ENCODE measurements around the gene RFX2. TPM values are rescaled to one million over a fixed set of nuclear protein-coding genes. Genes with fewer than 3 reads are reported as not detected.

RFX2 gene
- total and polyA plus RNA-seq, 2 donors from 2014 or later, result 4.6 to 12.6 TPM

DNA sequence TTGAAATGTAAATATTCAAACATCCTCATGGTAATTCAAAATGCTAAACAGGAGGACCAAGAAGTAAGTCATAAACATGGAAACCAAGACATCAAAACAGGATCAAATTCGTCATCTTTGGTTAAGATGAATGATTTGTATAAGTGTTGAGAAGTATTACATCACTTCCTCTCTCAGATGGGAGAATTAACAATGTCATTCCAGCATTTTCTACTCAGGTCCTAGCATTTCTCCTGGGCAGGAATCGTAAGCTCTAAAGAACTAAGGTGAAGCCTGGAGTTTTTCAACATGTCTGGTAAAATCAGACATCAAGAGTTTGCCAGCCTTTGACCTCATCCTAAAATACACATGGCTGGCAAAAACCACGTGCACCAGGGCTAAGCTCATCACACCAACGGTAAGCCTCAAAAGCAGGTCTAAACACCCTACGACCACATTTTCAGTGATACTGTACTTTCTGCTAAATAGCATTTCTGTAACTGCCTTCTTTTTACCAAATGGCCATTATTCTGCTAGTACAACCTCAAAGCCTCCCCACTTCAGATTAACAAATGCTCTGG, 157.2 kb downstream of the RFX2 start:
- H3K9me3 ChIP-seq (ENCODE audit: control insufficient read depth in 2 of 3, insufficient read depth in 1 of 3, low read length in 3 of 3), result no peaks in the 10 kb centered on the region
- H3K27me3 ChIP-seq (ENCODE audit: control insufficient read depth, insufficient read depth, low read length), result no peaks in the 10 kb centered on the region
- H3K9ac ChIP-seq (ENCODE audit: low read length in 3 of 3), result no peak overlapping the region
- no peak for DNase-seq
- no peak overlapping the region for H3K4me3 ChIP-seq (ENCODE audit: low read length in 3 of 3)
- TF ChIP-seq, protein P1, sequence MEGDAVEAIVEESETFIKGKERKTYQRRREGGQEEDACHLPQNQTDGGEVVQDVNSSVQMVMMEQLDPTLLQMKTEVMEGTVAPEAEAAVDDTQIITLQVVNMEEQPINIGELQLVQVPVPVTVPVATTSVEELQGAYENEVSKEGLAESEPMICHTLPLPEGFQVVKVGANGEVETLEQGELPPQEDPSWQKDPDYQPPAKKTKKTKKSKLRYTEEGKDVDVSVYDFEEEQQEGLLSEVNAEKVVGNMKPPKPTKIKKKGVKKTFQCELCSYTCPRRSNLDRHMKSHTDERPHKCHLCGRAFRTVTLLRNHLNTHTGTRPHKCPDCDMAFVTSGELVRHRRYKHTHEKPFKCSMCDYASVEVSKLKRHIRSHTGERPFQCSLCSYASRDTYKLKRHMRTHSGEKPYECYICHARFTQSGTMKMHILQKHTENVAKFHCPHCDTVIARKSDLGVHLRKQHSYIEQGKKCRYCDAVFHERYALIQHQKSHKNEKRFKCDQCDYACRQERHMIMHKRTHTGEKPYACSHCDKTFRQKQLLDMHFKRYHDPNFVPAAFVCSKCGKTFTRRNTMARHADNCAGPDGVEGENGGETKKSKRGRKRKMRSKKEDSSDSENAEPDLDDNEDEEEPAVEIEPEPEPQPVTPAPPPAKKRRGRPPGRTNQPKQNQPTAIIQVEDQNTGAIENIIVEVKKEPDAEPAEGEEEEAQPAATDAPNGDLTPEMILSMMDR (IDR thresholded peaks at IDR 0.05; ENCODE audit: borderline replicate concordance, extremely low read depth, insufficient read depth), result no peak
- no peak overlapping the region for H3K27ac ChIP-seq (ENCODE audit: low read depth in 2 of 2, low read length in 2 of 2)
- no peak for FAIRE-seq
- H3K4me1 ChIP-seq (ENCODE audit: control insufficient read depth in 2 of 3, insufficient read depth in 2 of 3, low read depth in 1 of 3, low read length in 3 of 3), result peaks cover 11 to 38% (median 29%) of the 10 kb centered on the region in 3 donors
- intact Hi-C loops (cut with DNase I), result no loop called here
- H3K36me3 ChIP-seq (ENCODE audit: control insufficient read depth in 2 of 3, insufficient read depth in 3 of 3, low read length in 3 of 3), result no peaks in the 10 kb centered on the region

DNA sequence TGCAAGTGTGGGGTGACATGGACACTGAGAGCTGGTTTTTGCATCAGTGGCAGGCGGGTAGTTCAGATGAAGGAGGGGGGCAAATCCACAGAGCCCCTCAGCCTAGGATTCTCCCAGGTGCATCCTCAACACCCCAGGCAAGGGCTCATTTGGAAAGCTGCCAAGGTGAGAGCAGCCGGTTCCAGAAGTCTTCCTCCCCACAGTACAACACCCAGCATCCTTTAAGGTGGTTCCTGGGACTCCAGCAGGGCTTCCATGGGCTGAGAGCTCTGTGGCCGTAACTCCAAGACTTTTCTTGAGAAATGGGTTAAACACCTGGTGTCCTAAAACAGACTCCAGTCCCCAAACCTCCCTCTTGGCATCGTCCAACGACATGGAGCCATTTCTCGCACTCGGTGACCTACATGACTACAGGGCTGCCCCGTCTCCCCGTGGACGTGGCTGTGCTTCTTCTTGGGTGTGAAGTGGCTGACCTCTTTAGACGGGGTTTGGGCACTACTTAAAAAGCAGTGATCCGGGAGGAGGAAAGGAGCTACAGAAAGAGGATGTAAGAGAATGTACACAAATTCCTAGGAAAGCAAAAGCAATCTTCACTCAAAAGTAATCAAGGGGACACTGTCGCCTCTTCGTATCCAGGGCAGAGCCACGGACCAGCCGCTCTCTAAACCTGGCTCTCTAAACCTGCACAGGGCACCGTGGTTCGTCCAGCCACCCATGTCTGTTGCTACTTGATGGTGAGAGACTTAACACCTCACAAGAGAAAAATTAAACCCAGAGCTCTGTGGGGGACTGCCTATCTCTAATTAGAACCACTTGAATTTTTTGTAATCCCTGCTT, 157.9 kb downstream of the RFX2 start:
- no peaks in the 10 kb centered on the region for H3K9me3 ChIP-seq (ENCODE audit: control insufficient read depth in 2 of 3, insufficient read depth in 1 of 3, low read length in 3 of 3)
- intact Hi-C loops (cut with DNase I), result no loop called here
- H3K36me3 ChIP-seq (ENCODE audit: control insufficient read depth in 2 of 3, insufficient read depth in 3 of 3, low read length in 3 of 3), result no peaks in the 10 kb centered on the region
- H3K4me1 ChIP-seq (ENCODE audit: control insufficient read depth in 2 of 3, insufficient read depth in 2 of 3, low read depth in 1 of 3, low read length in 3 of 3), result peaks cover 11 to 38% (median 32%) of the 10 kb centered on the region in 3 donors
- no peaks in the 10 kb centered on the region for H3K27me3 ChIP-seq (ENCODE audit: control insufficient read depth, insufficient read depth, low read length)
- TF ChIP-seq, protein P1 (IDR thresholded peaks at IDR 0.05; ENCODE audit: borderline replicate concordance, extremely low read depth, insufficient read depth), result no peak
- no peak for FAIRE-seq
- peak in 2 of 5 donors; percentile 8 to 49 for DNase-seq
- H3K4me3 ChIP-seq (ENCODE audit: low read length in 3 of 3), result no peak overlapping the region
- H3K27ac ChIP-seq (ENCODE audit: low read depth in 2 of 2, low read length in 2 of 2), result no peak overlapping the region
- H3K9ac ChIP-seq (ENCODE audit: low read length in 3 of 3), result no peak overlapping the region

DNA sequence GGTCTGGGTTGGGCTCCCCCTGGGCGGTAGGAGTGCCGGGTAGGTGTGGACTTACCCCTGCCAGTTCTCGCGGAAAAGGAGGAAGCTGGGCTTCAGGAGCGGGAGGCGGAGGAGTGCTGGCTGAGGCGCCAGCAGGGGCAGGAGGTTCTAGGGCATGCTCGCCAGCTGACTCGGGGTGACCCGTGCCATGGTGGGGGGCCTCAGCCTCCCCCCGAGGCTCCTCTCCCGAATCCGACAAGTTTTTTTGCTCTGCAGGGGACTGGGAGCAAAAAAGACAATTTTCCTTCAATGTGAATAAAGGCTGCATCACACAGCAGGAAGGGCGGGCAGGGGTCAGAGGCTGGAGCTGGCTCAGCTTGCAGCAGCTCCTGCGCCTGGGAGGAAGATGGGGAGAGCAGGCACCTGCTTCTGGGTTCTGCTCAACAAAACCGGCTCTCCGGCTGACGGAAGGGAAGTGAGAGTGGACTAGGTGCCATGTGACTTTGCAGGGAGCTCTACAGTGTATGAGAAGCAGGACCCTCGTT, 158.9 kb downstream of the RFX2 start:
- Histone ChIP-seq H3K9me3 (ENCODE audit: control insufficient read depth in 2 of 3, insufficient read depth in 1 of 3, low read length in 3 of 3) (no peaks in the 10 kb centered on the region), H3K4me3 (ENCODE audit: low read length in 3 of 3) (no peak overlapping the region), H3K9ac (ENCODE audit: low read length in 3 of 3) (no peak overlapping the region), H3K4me1 (ENCODE audit: control insufficient read depth in 2 of 3, insufficient read depth in 2 of 3, low read depth in 1 of 3, low read length in 3 of 3) (peaks cover 11 to 37% (median 32%) of the 10 kb centered on the region in 3 donors), H3K36me3 (ENCODE audit: control insufficient read depth in 2 of 3, insufficient read depth in 3 of 3, low read length in 3 of 3) (no peaks in the 10 kb centered on the region), H3K27me3 (ENCODE audit: control insufficient read depth, insufficient read depth, low read length) (no peaks in the 10 kb centered on the region), H3K27ac (ENCODE audit: low read depth in 2 of 2, low read length in 2 of 2) (no peak overlapping the region)
- intact Hi-C loops (cut with DNase I), result no loop called here
- DNase-seq (peak; percentile 66 to 74 (median 70)), FAIRE-seq (no peak)
- TF ChIP-seq, protein P1 (IDR thresholded peaks at IDR 0.05; ENCODE audit: borderline replicate concordance, extremely low read depth, insufficient read depth), result no peak

Measured in kidney (tissue), 14 donors.